G401.6 (cell line): ENCODE data around the gene HPN.
"Not testable (repeated sequence)": the region's sequence is repeated elsewhere in the genome, so short reads cannot be mapped to it uniquely, and the experiment has no call there.

Source experiments
- FAIRE-seq: peaks from 2 replicates; lab custom pipeline; 2012; peaks lifted over from hg19 to GRCh38; lab: Jason Lieb, UNC

Gene HPN

GRCh38 chr19:35042954-35043604, 1.6 kb downstream of the HPN start:
- no peak for FAIRE-seq

GRCh38 chr19:35043906-35044305, 2.4 kb downstream of the HPN start:
- no peak for FAIRE-seq

- peak; percentile 49 for FAIRE-seq
Observed at GRCh38 chr19:35044317-35045117, 3.0 kb downstream of the HPN start.

- no peak for FAIRE-seq
Observed at GRCh38 chr19:35045667-35046300, 4.3 kb downstream of the HPN start.

GRCh38 chr19:35046461-35046860, 4.9 kb downstream of the HPN start:
- no peak for FAIRE-seq

- no peak for FAIRE-seq
Observed at GRCh38 chr19:35048911-35049411, 7.4 kb downstream of the HPN start.

GRCh38 chr19:35049456-35049855, 7.9 kb downstream of the HPN start:
- no peak for FAIRE-seq

- FAIRE-seq: not testable (repeated sequence)
Observed at GRCh38 chr19:35050662-35051061, 9.1 kb downstream of the HPN start.

GRCh38 chr19:35051268-35051667, 9.7 kb downstream of the HPN start:
- not testable (repeated sequence) for FAIRE-seq

- no peak for FAIRE-seq
Observed at GRCh38 chr19:35051796-35052195, 10.3 kb downstream of the HPN start.

GRCh38 chr19:35052599-35053190, 11.2 kb downstream of the HPN start:
- no peak for FAIRE-seq

GRCh38 chr19:35053667-35054293, 12.3 kb downstream of the HPN start:
- no peak for FAIRE-seq

- no peak for FAIRE-seq
Observed at GRCh38 chr19:35054626-35055025, 13.1 kb downstream of the HPN start.

GRCh38 chr19:35055715-35056179, 14.2 kb downstream of the HPN start:
- FAIRE-seq: no peak

- FAIRE-seq: no peak
Observed at GRCh38 chr19:35056513-35057063, 15.1 kb downstream of the HPN start.

GRCh38 chr19:35058370-35058769, 16.8 kb downstream of the HPN start:
- FAIRE-seq: peak; percentile 94

GRCh38 chr19:35059006-35059798, 17.7 kb downstream of the HPN start:
- FAIRE-seq: no peak

- no peak for FAIRE-seq
Observed at GRCh38 chr19:35059799-35060091, 18.2 kb downstream of the HPN start.

GRCh38 chr19:35060160-35060855, 18.8 kb downstream of the HPN start:
- FAIRE-seq: no peak

GRCh38 chr19:35061583-35062373, 20.3 kb downstream of the HPN start:
- FAIRE-seq: no peak
